Testis (tissue), 3 donors: Measurements from ENCODE around the gene LRP1B. TPM values are rescaled to one million over a fixed set of nuclear protein-coding genes. Genes with fewer than 3 reads are reported as not detected.

Experiments used
- DNase-seq: peaks from one replicate; pipeline ENCODE4 v3.0.0-alpha.2; 2019
- H3K27ac ChIP-seq, 2 donors: fragments of 200-600 bp; sonication (generic); one replicate each; pipeline ENCODE4 v1.5.1; 2019
- H3K27me3 ChIP-seq: fragments of 200-600 bp; sonication (generic); one replicate; pipeline ENCODE4 v1.5.1; 2019
- H3K36me3 ChIP-seq: fragments of 200-600 bp; sonication (generic); one replicate; pipeline ENCODE4 v1.5.1; 2017; ENCODE audit warnings: low read depth; ENCODE audit errors: missing control alignments
- H3K4me1 ChIP-seq: fragments of 200-600 bp; sonication (generic); one replicate; pipeline ENCODE4 v1.5.1; 2019
- H3K4me3 ChIP-seq, 2 donors: fragments of 200-600 bp; sonication (generic); one replicate each; pipeline ENCODE4 v1.5.1; 2017 to 2019
- H3K9me3 ChIP-seq: fragments of 200-600 bp; sonication (generic); one replicate; pipeline ENCODE4 v1.5.1; 2017
- POLR2A ChIP-seq: fragments of 450-650 bp; IDR thresholded peaks from one replicate; pipeline ENCODE4 v1.6.1; 2017; ENCODE audit warnings: antibody characterized with exemption, mild to moderate bottlenecking, moderate library complexity
- WGBS, 2 donors: methylation state at CpG; one replicate each; pipeline ENCODE4 v1.1.5; 2018; 5-methylcytosine and 5-hydroxymethylcytosine counted together
- intact Hi-C: fragments of 100-400 bp; cut with DNase I; formaldehyde crosslinking; loops from one replicate; pipeline ENCODE4 v1.15.1; 2023; ENCODE audit warnings: low total_unique reads
- polyA plus RNA-seq: library from polyadenylated mRNA; stranded (reverse); fragments of 350-450 nt; fragmentation: Illumina TruSeq; extraction: RNeasy Lipid Tissue Mini Kit (QIAGEN cat#74804); gene quantifications from one replicate; pipeline ENCODE4 v1.2.3, GENCODE V29; 2014; ENCODE audit warnings: low read depth, low replicate concordance; ENCODE audit not compliant: insufficient read depth
- total RNA-seq, 2 donors: library from RNA; depleted of rRNA; stranded (reverse); fragments of >200 nt; gene quantifications; one replicate each; pipeline ENCODE4 v1.2.3, GENCODE V29; 2016
- TF ChIP-seq, protein P1 (sequence below), 3 experiments: fragments of 450-650 bp in 2 of 3; fragments of 200-600 bp in 1 of 3; sonication (generic) in 1 of 3; IDR thresholded peaks; one replicate each; pipeline ENCODE4 v1.5.1; 2016 to 2019; ENCODE audit warnings: antibody characterized with exemption in 3 of 3, mild to moderate bottlenecking in 2 of 3, moderate library complexity in 1 of 3

The LRP1B gene
- total and polyA plus RNA-seq, 3 donors from 2014 or later: 0.79 to 1.9 (median 0.84) TPM

DNA sequence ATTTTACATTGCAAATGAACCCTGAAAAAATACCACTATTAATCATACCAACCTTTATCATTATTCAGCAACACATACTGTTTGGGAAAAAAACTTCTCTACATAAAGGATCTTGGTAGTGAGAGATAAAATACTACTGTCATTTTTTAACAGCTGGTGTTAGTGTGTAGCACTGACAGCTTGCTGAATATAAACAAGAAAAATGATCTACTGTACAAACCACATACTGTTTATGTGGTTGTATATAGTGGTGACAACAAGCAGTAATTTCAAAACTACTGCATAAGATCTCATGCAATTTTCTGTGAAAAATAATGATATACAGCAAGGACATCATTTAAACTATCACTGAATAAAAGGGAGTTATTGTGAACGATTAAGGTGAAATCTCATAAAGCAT, 601.2 kb downstream of the LRP1B start:
- DNase-seq: no peak
- Histone ChIP-seq H3K36me3 (no peaks in the 10 kb centered on the region), H3K27ac (no peak overlapping the region), H3K9me3 (no peaks in the 10 kb centered on the region), H3K4me1 (no peaks in the 10 kb centered on the region), H3K4me3 (no peak overlapping the region), H3K27me3 (no peaks in the 10 kb centered on the region)
- intact Hi-C loops: no loop called here
- 77 to 85% methylated on average over 1 of the region's 1 CpG for WGBS, 2 donors
- TF ChIP-seq, protein P1, sequence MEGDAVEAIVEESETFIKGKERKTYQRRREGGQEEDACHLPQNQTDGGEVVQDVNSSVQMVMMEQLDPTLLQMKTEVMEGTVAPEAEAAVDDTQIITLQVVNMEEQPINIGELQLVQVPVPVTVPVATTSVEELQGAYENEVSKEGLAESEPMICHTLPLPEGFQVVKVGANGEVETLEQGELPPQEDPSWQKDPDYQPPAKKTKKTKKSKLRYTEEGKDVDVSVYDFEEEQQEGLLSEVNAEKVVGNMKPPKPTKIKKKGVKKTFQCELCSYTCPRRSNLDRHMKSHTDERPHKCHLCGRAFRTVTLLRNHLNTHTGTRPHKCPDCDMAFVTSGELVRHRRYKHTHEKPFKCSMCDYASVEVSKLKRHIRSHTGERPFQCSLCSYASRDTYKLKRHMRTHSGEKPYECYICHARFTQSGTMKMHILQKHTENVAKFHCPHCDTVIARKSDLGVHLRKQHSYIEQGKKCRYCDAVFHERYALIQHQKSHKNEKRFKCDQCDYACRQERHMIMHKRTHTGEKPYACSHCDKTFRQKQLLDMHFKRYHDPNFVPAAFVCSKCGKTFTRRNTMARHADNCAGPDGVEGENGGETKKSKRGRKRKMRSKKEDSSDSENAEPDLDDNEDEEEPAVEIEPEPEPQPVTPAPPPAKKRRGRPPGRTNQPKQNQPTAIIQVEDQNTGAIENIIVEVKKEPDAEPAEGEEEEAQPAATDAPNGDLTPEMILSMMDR (IDR thresholded peaks at IDR 0.05): no peak
- no peak for TF ChIP-seq POLR2A

DNA sequence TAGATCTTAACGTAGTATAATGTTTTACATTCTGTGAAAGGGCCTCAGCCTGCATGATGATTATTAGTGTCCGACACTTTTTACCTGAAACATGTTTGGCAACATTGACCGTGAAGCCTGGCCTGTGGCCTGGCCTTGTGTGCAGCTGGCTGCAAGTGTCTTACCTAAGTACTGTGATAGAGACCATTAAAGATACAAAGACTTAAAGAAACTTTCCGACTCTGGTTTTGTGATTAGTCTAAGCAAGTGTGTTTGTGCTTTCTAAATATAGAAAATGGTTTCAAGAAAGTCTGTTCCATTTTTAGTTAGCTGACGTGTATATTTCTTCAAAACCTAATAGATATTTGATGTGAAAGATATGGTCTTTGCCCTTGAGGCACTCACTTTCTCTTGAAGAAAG, 601.8 kb downstream of the LRP1B start:
- 59 to 70% methylated on average over 5 of the region's 5 CpGs for WGBS, 2 donors
- Histone ChIP-seq H3K4me3 (no peak overlapping the region), H3K27ac (no peak overlapping the region), H3K4me1 (no peaks in the 10 kb centered on the region), H3K9me3 (no peaks in the 10 kb centered on the region), H3K36me3 (no peaks in the 10 kb centered on the region), H3K27me3 (no peaks in the 10 kb centered on the region)
- TF ChIP-seq, protein P1 (IDR thresholded peaks at IDR 0.05): no peak
- TF ChIP-seq POLR2A: no peak
- DNase-seq: no peak
- intact Hi-C loops: no loop called here

DNA sequence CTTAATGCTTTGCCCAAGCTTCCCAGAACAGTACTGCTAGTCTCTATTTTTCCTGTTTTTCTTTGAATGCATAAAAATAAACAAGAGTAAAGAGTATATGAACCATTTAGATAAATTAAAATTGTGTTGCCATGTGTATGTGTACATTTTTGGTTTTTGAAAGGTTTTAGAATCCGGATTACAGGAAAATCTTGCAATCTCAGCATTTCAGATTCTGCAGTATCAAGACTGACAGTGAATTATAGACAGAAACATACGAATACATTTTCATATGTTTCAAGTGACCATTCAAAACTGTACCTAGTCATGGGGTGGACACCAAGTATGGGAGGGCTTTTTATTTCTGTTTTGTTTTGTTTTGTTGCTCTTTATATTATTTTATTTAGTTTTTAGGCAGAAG, 604.1 kb downstream of the LRP1B start:
- no peak for TF ChIP-seq POLR2A
- TF ChIP-seq, protein P1 (IDR thresholded peaks at IDR 0.05): no peak
- H3K4me1 ChIP-seq: no peaks in the 10 kb centered on the region
- H3K9me3 ChIP-seq: no peaks in the 10 kb centered on the region
- H3K4me3 ChIP-seq: no peak overlapping the region
- WGBS, 2 donors: 90 to 93% methylated on average over 2 of the region's 2 CpGs
- intact Hi-C loops: no loop called here
- DNase-seq: no peak
- H3K36me3 ChIP-seq: no peaks in the 10 kb centered on the region
- no peaks in the 10 kb centered on the region for H3K27me3 ChIP-seq
- H3K27ac ChIP-seq: no peak overlapping the region

DNA sequence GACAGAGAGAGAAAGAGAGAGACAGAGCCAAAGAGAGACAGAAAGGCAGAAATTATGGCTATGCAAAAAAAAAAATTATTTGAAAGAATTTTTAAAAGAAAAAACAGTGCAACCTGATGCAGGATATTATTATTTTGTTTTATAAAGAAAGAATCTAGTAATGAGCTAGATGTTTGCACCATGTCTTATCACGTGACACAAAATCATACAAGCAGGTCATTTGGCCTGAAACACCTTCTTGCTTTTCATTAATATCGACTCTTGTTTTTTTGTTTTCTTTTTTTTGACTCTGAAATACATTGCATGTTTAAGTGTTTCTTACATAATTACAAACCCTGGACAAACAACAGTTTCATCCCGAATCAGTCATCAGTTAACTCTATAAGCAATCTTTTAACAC, 606.0 kb downstream of the LRP1B start:
- intact Hi-C loops: no loop called here
- WGBS, 2 donors: 62 to 64% methylated on average over 3 of the region's 3 CpGs
- no peaks in the 10 kb centered on the region for H3K36me3 ChIP-seq

DNA sequence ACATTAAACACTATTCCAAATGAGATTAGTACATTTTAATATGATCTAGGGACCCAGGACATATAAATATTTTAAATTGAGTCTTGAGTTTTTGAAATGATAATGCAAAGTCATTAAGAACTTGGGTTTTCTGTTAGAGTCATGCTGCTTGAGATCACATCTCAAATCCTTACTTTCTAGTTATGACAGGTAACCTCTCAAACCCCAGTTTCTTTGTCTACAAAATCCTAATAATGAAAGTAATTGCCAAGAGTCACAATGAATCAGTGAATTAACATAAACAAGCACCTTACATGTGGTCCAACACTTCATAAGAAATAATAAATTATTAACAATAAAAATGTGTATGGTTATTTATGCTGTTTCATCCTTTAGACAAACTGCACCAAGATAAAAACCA, 607.6 kb downstream of the LRP1B start:
- Histone ChIP-seq H3K27ac (no peak overlapping the region), H3K4me1 (no peaks in the 10 kb centered on the region), H3K9me3 (no peaks in the 10 kb centered on the region), H3K36me3 (no peaks in the 10 kb centered on the region), H3K27me3 (no peaks in the 10 kb centered on the region), H3K4me3 (no peak overlapping the region)
- TF ChIP-seq, protein P1 (IDR thresholded peaks at IDR 0.05): no peak
- no peak for TF ChIP-seq POLR2A
- intact Hi-C loops: no loop called here
- DNase-seq: no peak

More for the DNA sequence above, 606.0 kb downstream of the LRP1B start:
- H3K27ac ChIP-seq: no peak overlapping the region
- no peaks in the 10 kb centered on the region for H3K9me3 ChIP-seq
- TF ChIP-seq, protein P1 (IDR thresholded peaks at IDR 0.05): no peak
- TF ChIP-seq POLR2A: no peak
- no peaks in the 10 kb centered on the region for H3K4me1 ChIP-seq
- DNase-seq: no peak
- no peak overlapping the region for H3K4me3 ChIP-seq
- no peaks in the 10 kb centered on the region for H3K27me3 ChIP-seq
